SK-N-SH treated with all-trans-retinoic acid at 6 μM for 48 hours (cell line): Measurements from ENCODE around the gene RTP1.

Experiments used
- ATAC-seq: fragments of 200-7000 bp; cut with Tn5 transposase; 3 replicates; pipeline ENCODE4 v1.9.1; 2020; ENCODE audit warnings: mild to moderate bottlenecking, moderate library complexity
- ARNTL ChIP-seq: fragments of 450-650 bp; formaldehyde crosslinking; IDR thresholded peaks from 2 replicates; pipeline ENCODE4 v1.5.0; 2020; ENCODE audit warnings: low read depth, mild to moderate bottlenecking, moderate library complexity, borderline replicate concordance
- BACH2 ChIP-seq: fragments of 250-450 bp; sonication (Bioruptor Pico); IDR thresholded peaks from 2 replicates; pipeline ENCODE4 v1.9.0; 2021; ENCODE audit warnings: mild to moderate bottlenecking, borderline replicate concordance
- CSDC2 ChIP-seq: fragments of 250-450 bp; sonication (Bioruptor Pico); IDR thresholded peaks from 2 replicates; pipeline ENCODE4 v1.5.0; 2020; ENCODE audit warnings: mild to moderate bottlenecking, moderate library complexity
- CSRNP3 ChIP-seq: fragments of 250-450 bp; sonication (Bioruptor Pico); IDR thresholded peaks from 2 replicates; pipeline ENCODE4 v1.5.1; 2021; ENCODE audit warnings: mild to moderate bottlenecking, moderate library complexity
- ESRRG ChIP-seq: fragments of 250-450 bp; sonication (Bioruptor Pico); IDR thresholded peaks from 2 replicates; pipeline ENCODE4 v1.6.1; 2021; ENCODE audit warnings: mild to moderate bottlenecking
- GLIS3 ChIP-seq: fragments of 250-450 bp; sonication (Bioruptor Pico); IDR thresholded peaks from 2 replicates; pipeline ENCODE4 v1.5.0; 2020; ENCODE audit warnings: mild to moderate bottlenecking, moderate library complexity
- ISL1 ChIP-seq: fragments of 250-450 bp; sonication (Bioruptor Pico); IDR thresholded peaks from 2 replicates; pipeline ENCODE4 v2.1.2; 2022; ENCODE audit warnings: mild to moderate bottlenecking, moderate library complexity
- OSR1 ChIP-seq: fragments of 250-450 bp; sonication (Bioruptor Pico); IDR thresholded peaks from 2 replicates; pipeline ENCODE4 v1.8.0; 2022; ENCODE audit warnings: moderate library complexity, mild to moderate bottlenecking, inconsistent platforms
- PATZ1 ChIP-seq: fragments of 250-450 bp; sonication (Bioruptor Pico); IDR thresholded peaks from 2 replicates; pipeline ENCODE4 v1.8.0; 2020; ENCODE audit warnings: mild to moderate bottlenecking, moderate library complexity, borderline replicate concordance
- PPARA ChIP-seq: fragments of 250-450 bp; sonication (Bioruptor Pico); IDR thresholded peaks from 2 replicates; pipeline ENCODE4 v1.5.0; 2020; ENCODE audit warnings: mild to moderate bottlenecking, borderline replicate concordance
- RARB ChIP-seq: fragments of 250-450 bp; sonication (Bioruptor Pico); IDR thresholded peaks from 2 replicates; pipeline ENCODE4 v1.8.0; 2021; ENCODE audit warnings: mild to moderate bottlenecking, moderate library complexity
- SNAI2 ChIP-seq: fragments of 250-450 bp; sonication (Bioruptor Pico); IDR thresholded peaks from 2 replicates; pipeline ENCODE4 v1.5.0; 2020; ENCODE audit warnings: mild to moderate bottlenecking, moderate library complexity
- TCF4 ChIP-seq: fragments of 250-450 bp; sonication (Bioruptor Pico); IDR thresholded peaks from 2 replicates; pipeline ENCODE4 v1.8.0; 2021; ENCODE audit warnings: mild to moderate bottlenecking, moderate library complexity, borderline replicate concordance
- TSHZ2 ChIP-seq: fragments of 250-450 bp; sonication (Bioruptor Pico); IDR thresholded peaks from 2 replicates; pipeline ENCODE4 v1.5.0; 2020; ENCODE audit warnings: mild to moderate bottlenecking, moderate library complexity
- ZC3H10 ChIP-seq: fragments of 250-450 bp; sonication (Bioruptor Pico); IDR thresholded peaks from 2 replicates; pipeline ENCODE4 v1.5.1; 2021; ENCODE audit warnings: mild to moderate bottlenecking, moderate library complexity
- ZFP3 ChIP-seq: fragments of 250-450 bp; sonication (Bioruptor Pico); IDR thresholded peaks from 2 replicates; pipeline ENCODE4 v1.5.0; 2020; ENCODE audit warnings: mild to moderate bottlenecking, moderate library complexity
- ZFP30 ChIP-seq: fragments of 450-650 bp; formaldehyde crosslinking; IDR thresholded peaks from 2 replicates; pipeline ENCODE4 v1.5.0; 2022; ENCODE audit warnings: mild to moderate bottlenecking, moderate library complexity
- ZNF565 ChIP-seq: fragments of 450-650 bp; formaldehyde crosslinking; conservative IDR thresholded peaks from 2 replicates; pipeline ENCODE4 v1.5.0; 2020; ENCODE audit warnings: low read depth, mild to moderate bottlenecking, moderate library complexity
- ZNF70 ChIP-seq: fragments of 450-650 bp; formaldehyde crosslinking; IDR thresholded peaks from 2 replicates; pipeline ENCODE4 v1.5.0; 2020; ENCODE audit warnings: mild to moderate bottlenecking, moderate library complexity
- ZNF8 ChIP-seq: fragments of 450-650 bp; formaldehyde crosslinking; IDR thresholded peaks from 2 replicates; pipeline ENCODE4 v1.5.0; 2020; ENCODE audit warnings: mild to moderate bottlenecking, moderate library complexity

RTP1 gene

GRCh38 chr3:187227658-187228258 is 30.5 kb downstream of the RTP1 start:
- TF ChIP-seq CSDC2 (CRISPR knock-in tag) (no peak), ZC3H10 (CRISPR knock-in tag) (no peak), ARNTL (CRISPR knock-in tag) (no peak), PPARA (CRISPR knock-in tag) (no peak), TCF4 (CRISPR knock-in tag) (no peak), ZNF70 (CRISPR knock-in tag) (no peak), BACH2 (CRISPR knock-in tag) (no peak), ZFP30 (CRISPR knock-in tag) (no peak), OSR1 (CRISPR knock-in tag) (no peak), CSRNP3 (CRISPR knock-in tag) (no peak), PATZ1 (no peak), TSHZ2 (CRISPR knock-in tag) (no peak), SNAI2 (CRISPR knock-in tag) (no peak), ZNF8 (no peak), GLIS3 (CRISPR knock-in tag) (no peak), ZNF565 (CRISPR knock-in tag) (no peak)
- TF ChIP-seq, all 23 proteins: peak for 0
- peak; percentile 41; the same call in 2 of the 3 replicates for ATAC-seq

- no peak for TF ChIP-seq SNAI2 (CRISPR knock-in tag)
- no peak for TF ChIP-seq ARNTL (CRISPR knock-in tag)
- TF ChIP-seq PPARA (CRISPR knock-in tag) = no peak
- no peak for TF ChIP-seq ZC3H10 (CRISPR knock-in tag)
- no peak for ATAC-seq
Measured at GRCh38 chr3:187228740-187229139, 31.5 kb downstream of the RTP1 start.

GRCh38 chr3:187230011-187230410 is 32.7 kb downstream of the RTP1 start:
- TF ChIP-seq PPARA (CRISPR knock-in tag) (no peak), TSHZ2 (CRISPR knock-in tag) (no peak), ESRRG (CRISPR knock-in tag) (no peak), OSR1 (CRISPR knock-in tag) (no peak), ISL1 (CRISPR knock-in tag) (no peak), TCF4 (CRISPR knock-in tag) (no peak), CSDC2 (CRISPR knock-in tag) (no peak)
- TF ChIP-seq, all 23 proteins: peak for 0
- no peak for ATAC-seq

GRCh38 chr3:187236962-187237361 is 39.7 kb downstream of the RTP1 start:
- ATAC-seq = no peak
- TF ChIP-seq ZFP3 (CRISPR knock-in tag) (no peak), ZNF565 (CRISPR knock-in tag) (no peak), TSHZ2 (CRISPR knock-in tag) (no peak), GLIS3 (CRISPR knock-in tag) (no peak), PPARA (CRISPR knock-in tag) (no peak), RARB (CRISPR knock-in tag) (no peak)
